IPS-NIHi7 (cell line): ENCODE results near the gene NOCT.
"Not testable (repeated sequence)": the region's sequence is repeated elsewhere in the genome, so short reads cannot be mapped to it uniquely, and the experiment has no call there.

ENCODE experiments used
- DNase-seq: peaks from one replicate; pipeline ENCODE4 v3.0.0; 2012; ENCODE audit warnings: mixed read lengths; ENCODE audit errors: extremely low spot score

Gene NOCT

DNA sequence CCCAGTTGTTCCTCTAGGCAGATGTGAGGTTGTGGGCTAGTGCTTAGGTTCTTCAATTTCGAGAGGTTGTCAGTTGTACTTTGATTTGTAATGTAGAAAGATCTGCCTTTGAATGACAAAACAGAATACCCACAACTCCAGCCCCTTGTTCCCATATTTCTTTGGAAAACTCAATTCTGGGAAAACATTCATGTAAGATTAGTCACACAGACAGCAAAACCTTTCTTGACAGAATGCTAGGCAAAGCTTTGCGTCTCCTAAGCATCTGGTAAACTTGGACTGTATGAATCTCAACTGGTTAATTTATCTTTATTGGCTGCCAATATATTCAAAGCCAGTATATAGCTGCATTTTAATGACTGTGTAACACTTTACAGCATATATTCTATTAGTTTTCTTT is 34.9 kb downstream of the NOCT start:
- DNase-seq = no peak

- no peak for DNase-seq
Observed at GRCh38 chr4:139053909-139054308, 38.3 kb downstream of the NOCT start.

DNA sequence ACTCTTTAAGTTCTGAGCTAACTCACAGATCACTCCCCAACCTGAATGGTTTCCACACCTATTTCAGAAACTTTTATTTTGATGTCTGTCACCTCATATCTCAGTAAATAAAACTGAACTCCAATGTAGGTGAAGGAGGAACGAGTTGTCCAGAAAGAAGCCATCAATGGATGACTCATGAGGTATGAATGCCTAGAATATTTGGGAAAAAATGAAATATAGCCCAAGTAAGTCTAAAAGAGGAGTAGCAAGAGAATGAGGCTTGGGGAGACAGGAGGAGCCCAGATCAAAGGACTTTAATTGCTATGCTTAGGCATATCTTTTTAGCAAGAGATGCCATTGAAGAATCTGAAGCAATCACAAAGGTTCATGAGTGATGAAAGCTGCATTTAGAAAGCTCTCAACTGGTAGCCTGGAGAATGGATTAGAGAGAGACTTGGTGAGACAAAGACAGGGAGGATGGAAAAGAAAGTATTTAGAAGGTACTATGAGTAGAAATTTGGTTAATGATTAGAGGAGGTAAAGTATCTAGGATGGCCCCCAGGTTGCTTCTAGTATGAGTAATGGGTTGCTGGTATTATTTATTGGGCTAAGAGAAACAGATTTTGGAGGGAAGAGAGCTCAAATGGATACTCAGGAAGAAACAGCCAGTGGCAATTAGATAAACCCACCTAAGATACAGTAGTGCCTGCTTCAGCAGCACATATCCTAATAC is 39.4 kb downstream of the NOCT start:
- no peak for DNase-seq

- DNase-seq = not testable (repeated sequence)
Observed at GRCh38 chr4:139059026-139059425, 43.4 kb downstream of the NOCT start.

DNA sequence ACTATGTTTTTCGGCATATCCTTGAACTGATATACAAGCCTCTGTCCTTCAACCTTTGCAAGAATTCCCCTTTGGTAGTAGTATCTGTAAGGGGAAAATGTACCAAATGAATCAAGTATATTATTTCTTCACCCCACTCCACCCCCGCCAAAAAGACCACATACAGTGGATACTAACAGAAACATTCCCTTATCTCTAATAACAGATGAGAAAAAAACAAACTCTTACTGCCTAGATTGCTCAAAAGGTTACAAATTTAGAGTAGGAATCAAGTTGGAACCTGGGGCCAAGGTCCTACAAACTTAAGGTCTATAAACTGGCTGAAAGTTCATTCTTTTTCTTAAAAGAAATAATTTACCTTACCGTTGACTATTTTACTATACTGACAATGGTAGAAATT is 45.0 kb downstream of the NOCT start:
- DNase-seq = no peak

DNA sequence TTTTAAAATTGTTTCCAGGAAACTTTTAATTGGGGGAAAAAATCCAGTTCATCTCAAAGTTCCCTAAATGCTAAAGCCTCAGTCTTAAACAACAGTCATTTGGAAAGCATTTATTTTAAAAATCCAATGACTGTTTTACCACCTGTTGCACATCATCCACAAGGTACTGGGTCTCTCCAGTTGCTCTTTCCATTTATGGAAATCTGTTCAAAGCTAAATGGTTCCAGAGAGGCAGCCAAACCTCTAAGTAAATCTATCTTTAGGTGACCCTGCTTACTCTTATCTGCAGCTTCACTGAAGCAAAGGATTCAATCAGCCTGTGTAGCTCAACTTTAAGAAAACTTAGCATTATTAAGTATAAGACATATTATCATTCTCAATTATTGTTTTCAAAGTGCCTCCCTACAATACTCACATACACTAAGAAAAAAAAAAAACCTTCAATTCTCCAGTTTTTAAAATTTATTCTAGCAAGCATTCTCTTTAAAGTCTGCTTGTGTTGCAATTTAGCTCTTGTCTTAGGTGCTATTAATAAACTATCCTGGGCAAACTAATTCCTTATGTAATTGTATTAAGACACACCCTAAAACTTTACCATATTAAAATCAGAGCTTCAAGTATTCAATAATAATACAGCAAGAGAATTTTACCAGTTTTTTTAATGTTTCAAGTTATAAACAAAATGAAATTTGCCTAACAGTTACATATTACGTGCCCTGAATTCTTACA is 60.6 kb downstream of the NOCT start:
- no peak for DNase-seq

- DNase-seq = no peak
Observed at GRCh38 chr4:139077567-139078355, 62.2 kb downstream of the NOCT start.

DNA sequence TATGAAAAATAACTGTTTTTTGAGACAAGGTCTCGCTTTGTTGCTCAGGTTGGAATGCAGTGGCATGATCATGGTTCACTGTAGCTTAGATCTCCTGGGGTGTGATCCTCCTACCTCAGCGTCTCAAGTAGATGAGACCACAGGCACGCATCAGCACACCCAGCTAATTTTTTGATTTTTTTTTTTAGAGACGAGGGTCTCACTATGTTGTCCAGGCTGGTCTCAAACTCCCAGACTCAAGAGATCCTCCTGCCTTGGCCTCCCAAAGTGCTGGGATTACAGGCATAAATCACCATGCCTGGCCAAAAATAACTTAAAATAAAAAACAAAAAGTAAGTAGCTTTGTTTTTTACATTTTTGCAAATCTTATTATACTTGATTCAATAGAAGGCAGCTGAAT is 63.3 kb downstream of the NOCT start:
- no peak for DNase-seq

DNA sequence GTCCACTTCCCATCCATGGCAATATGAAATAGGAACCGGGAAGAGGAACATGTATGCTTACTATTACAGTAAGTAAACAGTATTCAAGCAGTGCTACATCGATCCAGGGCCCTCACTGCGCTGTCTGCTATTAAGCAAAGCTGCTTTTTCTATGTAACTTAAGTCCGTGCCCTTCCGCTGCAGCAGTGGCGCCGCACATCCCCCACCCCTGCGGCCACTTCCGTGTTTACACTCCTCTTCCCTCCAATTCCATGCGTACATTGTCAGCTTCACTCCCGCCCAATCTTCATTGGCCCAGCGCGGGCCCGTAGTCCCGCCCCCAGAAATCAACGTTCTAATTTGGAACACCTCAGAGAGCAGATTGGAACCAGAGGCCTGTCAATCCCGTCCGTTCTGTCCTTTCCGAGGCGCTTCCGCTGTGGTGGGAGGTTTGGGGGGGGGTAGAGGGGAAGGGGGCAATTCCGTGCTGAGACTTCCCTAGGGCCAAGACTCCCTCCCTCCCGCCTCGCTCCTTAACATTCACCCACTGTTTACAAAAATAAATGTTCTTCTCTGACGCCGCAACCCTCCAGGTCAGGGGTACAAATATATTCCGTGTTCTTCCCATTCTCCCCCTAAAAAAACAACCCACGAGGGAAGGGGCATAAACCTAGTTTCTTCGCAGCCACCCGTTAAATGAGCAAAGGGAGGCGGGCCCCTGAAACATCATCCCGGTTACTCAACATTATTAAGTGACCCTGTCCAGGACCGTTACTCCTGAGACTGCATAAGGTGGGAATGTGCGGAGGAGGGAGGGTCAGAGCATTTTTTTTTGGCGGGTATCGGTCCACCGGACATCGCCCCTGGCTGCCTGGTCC is 67.4 kb downstream of the NOCT start:
- DNase-seq = peak; percentile 90

- peak; percentile 58 for DNase-seq
Observed at GRCh38 chr4:139083607-139083955, 68.0 kb downstream of the NOCT start.

DNA sequence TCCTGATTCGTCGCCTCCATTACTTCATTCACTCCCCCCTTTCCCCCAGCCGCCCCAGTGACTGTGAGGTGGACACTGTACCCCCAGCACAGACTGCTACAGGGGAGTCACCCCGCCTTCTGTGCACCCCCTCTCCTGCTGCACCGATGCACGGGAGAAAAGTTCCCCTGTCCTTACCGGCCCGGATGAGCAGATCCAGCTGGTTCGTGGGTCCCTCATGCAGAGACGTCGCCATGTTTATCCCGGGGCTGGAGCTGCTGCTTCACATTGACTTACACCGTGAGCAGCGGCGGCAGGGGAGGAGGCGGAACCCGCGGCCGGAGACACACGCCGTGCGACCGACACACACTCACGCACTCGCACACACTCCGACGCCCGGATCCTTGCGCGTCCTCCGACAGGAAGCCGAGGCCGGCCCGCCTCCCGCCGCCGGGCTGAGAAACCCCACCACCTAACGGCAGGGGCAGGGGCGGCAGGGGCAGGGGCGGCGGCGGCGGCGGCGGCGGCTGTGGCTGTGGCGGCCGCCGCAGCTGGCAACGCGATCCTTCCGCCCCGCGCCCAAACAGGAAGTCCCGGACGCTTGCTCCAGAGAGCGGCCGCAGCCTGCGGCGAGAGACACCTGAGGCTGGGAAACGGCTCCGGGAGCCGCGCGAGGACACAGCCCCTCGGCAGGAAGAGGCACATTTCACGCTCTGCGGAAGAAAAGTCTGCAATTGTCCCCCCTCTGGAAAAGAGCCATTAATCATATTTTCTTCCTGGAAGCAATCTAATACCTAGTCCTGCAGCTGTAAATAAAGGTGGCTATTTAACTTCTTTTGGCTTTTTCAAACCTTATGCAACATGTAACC is 68.6 kb downstream of the NOCT start:
- DNase-seq = peak; percentile 85

GRCh38 chr4:139084804-139085093 is 69.2 kb downstream of the NOCT start:
- no peak for DNase-seq

GRCh38 chr4:139085141-139085540 is 69.6 kb downstream of the NOCT start:
- DNase-seq = no peak

DNA sequence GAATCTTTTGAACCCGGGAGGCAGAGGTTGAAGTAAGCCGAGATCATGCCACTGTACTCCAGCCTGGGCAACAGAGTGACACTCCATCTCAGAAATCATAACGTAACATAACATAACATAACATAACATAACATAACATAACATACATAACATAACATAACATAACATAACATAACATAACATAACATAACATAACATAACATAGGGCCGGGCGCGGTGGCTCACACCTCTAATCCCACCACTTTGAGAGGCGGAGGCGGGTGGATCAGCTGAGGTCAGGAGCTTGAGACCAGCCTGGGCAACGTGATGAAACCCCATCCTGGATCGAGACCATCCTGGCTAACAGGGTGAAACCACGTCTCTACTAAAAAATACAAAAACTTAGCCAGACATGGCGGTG is 76.7 kb downstream of the NOCT start:
- no peak for DNase-seq
